GM18526 (cell line): Measurements from ENCODE around the gene FGD4.

Experiments used
- POLR2A ChIP-seq: IDR thresholded peaks from 3 replicates; pipeline ENCODE4 v1.6.1; 2011; ENCODE audit not compliant: insufficient read length; ENCODE audit errors: extremely low read depth

FGD4 gene

GRCh38 chr12:32466986-32467711, 67.8 kb downstream of the FGD4 start:
- no peak for TF ChIP-seq POLR2A

- no peak for TF ChIP-seq POLR2A
Observed at GRCh38 chr12:32467959-32468863, 68.9 kb downstream of the FGD4 start.

GRCh38 chr12:32470936-32471470, 71.6 kb downstream of the FGD4 start:
- TF ChIP-seq POLR2A, result no peak

- TF ChIP-seq POLR2A, result no peak
Observed at GRCh38 chr12:32471591-32472001, 72.2 kb downstream of the FGD4 start.

GRCh38 chr12:32475724-32476123, 76.4 kb downstream of the FGD4 start:
- TF ChIP-seq POLR2A, result no peak

GRCh38 chr12:32476446-32476845, 77.1 kb downstream of the FGD4 start:
- no peak for TF ChIP-seq POLR2A

GRCh38 chr12:32477714-32478113, 78.4 kb downstream of the FGD4 start:
- no peak for TF ChIP-seq POLR2A

- TF ChIP-seq POLR2A, result no peak
Observed at GRCh38 chr12:32478166-32478565, 78.8 kb downstream of the FGD4 start.

- no peak for TF ChIP-seq POLR2A
Observed at GRCh38 chr12:32478858-32479725, 79.7 kb downstream of the FGD4 start.

- no peak for TF ChIP-seq POLR2A
Observed at GRCh38 chr12:32482226-32482625, 82.9 kb downstream of the FGD4 start.

- TF ChIP-seq POLR2A, result no peak
Observed at GRCh38 chr12:32483499-32483898, 84.1 kb downstream of the FGD4 start.

GRCh38 chr12:32483993-32484392, 84.6 kb downstream of the FGD4 start:
- TF ChIP-seq POLR2A, result no peak

GRCh38 chr12:32486158-32486557, 86.8 kb downstream of the FGD4 start:
- TF ChIP-seq POLR2A, result no peak

- TF ChIP-seq POLR2A, result no peak
Observed at GRCh38 chr12:32488132-32488531, 88.8 kb downstream of the FGD4 start.

GRCh38 chr12:32489070-32489469, 89.7 kb downstream of the FGD4 start:
- no peak for TF ChIP-seq POLR2A
